ENCODE measurements around the gene SEC16B.

Gene SEC16B

DNA sequence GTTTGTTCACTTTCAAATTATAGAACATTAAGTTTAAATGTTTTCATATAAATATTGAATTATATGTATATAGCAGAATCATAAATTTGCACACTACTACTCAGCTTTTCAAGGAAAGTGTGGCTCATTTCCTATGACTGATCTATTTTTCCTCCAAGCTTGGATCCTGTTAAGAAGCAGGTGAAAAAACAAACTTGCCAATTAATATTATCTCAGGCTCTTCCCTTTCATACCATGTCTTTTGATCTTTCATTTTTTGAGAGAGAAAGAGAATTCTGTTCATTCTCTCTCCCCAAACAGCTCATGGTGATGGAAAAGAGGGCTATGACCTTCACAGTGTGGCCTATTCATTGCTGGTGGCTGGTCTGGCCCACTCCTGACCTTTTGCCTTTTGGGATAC, 43.7 kb downstream of the SEC16B start:
- TF ChIP-seq, protein P1, sequence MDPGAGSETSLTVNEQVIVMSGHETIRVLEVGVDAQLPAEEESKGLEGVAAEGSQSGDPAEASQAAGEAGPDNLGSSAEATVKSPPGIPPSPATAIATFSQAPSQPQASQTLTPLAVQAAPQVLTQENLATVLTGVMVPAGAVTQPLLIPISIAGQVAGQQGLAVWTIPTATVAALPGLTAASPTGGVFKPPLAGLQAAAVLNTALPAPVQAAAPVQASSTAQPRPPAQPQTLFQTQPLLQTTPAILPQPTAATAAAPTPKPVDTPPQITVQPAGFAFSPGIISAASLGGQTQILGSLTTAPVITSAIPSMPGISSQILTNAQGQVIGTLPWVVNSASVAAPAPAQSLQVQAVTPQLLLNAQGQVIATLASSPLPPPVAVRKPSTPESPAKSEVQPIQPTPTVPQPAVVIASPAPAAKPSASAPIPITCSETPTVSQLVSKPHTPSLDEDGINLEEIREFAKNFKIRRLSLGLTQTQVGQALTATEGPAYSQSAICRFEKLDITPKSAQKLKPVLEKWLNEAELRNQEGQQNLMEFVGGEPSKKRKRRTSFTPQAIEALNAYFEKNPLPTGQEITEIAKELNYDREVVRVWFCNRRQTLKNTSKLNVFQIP (CRISPR knock-in tag; IDR thresholded peaks at IDR 0.05; ENCODE audit: borderline replicate concordance, low read depth) = no peak
- TF ChIP-seq OSR1 (CRISPR knock-in tag; IDR thresholded peaks at IDR 0.05) = no peak
- TF ChIP-seq ZNF565 (CRISPR knock-in tag; conservative IDR thresholded peaks at IDR 0.05; ENCODE audit: low read depth) = no peak
- no peak for TF ChIP-seq ARNTL (CRISPR knock-in tag; IDR thresholded peaks at IDR 0.05; ENCODE audit: borderline replicate concordance, low read depth)
- no peak for TF ChIP-seq SNAI2 (CRISPR knock-in tag; IDR thresholded peaks at IDR 0.05)
- TF ChIP-seq RARB (CRISPR knock-in tag; IDR thresholded peaks at IDR 0.05) = no peak
- TF ChIP-seq PPARA (CRISPR knock-in tag; IDR thresholded peaks at IDR 0.05; ENCODE audit: borderline replicate concordance) = no peak
- no peak for TF ChIP-seq ESRRG (CRISPR knock-in tag; IDR thresholded peaks at IDR 0.05)
- TF ChIP-seq ZNF70 (CRISPR knock-in tag; IDR thresholded peaks at IDR 0.05) = no peak
- no peak for TF ChIP-seq PATZ1 (CRISPR knock-in tag; IDR thresholded peaks at IDR 0.05; ENCODE audit: borderline replicate concordance)
- no peak for TF ChIP-seq CSRNP3 (CRISPR knock-in tag; IDR thresholded peaks at IDR 0.05)
- TF ChIP-seq ZNF8 (CRISPR knock-in tag; IDR thresholded peaks at IDR 0.05) = no peak
- ATAC-seq = no peak

DNA sequence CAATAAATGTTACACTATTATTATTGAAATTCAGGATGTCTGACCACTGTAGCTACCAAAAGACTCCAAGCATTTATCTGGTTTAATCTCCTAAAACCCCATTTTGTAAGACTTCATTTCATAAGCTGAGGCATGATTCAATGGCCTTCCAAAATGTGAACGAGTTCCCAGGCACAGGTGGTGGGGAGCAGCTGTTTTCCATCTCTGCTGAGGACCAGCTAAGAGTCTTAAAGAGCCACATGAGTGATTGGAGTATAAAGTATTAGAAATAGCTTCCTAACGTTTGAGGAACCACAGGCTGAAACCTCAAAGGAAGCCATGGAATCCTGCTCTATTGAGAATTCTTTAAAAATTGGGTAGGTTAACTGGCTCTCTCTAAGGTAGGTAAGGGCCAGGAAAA, 44.9 kb downstream of the SEC16B start:
- no peak for TF ChIP-seq OSR1 (CRISPR knock-in tag; IDR thresholded peaks at IDR 0.05)
- TF ChIP-seq CSRNP3 (CRISPR knock-in tag; IDR thresholded peaks at IDR 0.05) = no peak
- TF ChIP-seq ZFP30 (CRISPR knock-in tag; IDR thresholded peaks at IDR 0.05) = no peak
- no peak for TF ChIP-seq ZNF8 (CRISPR knock-in tag; IDR thresholded peaks at IDR 0.05)
- TF ChIP-seq RARB (CRISPR knock-in tag; IDR thresholded peaks at IDR 0.05) = no peak
- TF ChIP-seq ZNF565 (CRISPR knock-in tag; conservative IDR thresholded peaks at IDR 0.05; ENCODE audit: low read depth) = no peak
- TF ChIP-seq, protein P1 (CRISPR knock-in tag; IDR thresholded peaks at IDR 0.05; ENCODE audit: borderline replicate concordance, low read depth) = no peak
- TF ChIP-seq GLIS3 (CRISPR knock-in tag; IDR thresholded peaks at IDR 0.05) = no peak
- no peak for TF ChIP-seq TCF4 (CRISPR knock-in tag; IDR thresholded peaks at IDR 0.05; ENCODE audit: borderline replicate concordance)
- no peak for TF ChIP-seq PPARA (CRISPR knock-in tag; IDR thresholded peaks at IDR 0.05; ENCODE audit: borderline replicate concordance)
- TF ChIP-seq, protein P2, sequence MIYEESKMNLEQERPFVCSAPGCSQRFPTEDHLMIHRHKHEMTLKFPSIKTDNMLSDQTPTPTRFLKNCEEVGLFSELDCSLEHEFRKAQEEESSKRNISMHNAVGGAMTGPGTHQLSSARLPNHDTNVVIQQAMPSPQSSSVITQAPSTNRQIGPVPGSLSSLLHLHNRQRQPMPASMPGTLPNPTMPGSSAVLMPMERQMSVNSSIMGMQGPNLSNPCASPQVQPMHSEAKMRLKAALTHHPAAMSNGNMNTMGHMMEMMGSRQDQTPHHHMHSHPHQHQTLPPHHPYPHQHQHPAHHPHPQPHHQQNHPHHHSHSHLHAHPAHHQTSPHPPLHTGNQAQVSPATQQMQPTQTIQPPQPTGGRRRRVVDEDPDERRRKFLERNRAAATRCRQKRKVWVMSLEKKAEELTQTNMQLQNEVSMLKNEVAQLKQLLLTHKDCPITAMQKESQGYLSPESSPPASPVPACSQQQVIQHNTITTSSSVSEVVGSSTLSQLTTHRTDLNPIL (CRISPR knock-in tag; IDR thresholded peaks at IDR 0.05; ENCODE audit: low read depth) = no peak
- ATAC-seq = no peak

DNA sequence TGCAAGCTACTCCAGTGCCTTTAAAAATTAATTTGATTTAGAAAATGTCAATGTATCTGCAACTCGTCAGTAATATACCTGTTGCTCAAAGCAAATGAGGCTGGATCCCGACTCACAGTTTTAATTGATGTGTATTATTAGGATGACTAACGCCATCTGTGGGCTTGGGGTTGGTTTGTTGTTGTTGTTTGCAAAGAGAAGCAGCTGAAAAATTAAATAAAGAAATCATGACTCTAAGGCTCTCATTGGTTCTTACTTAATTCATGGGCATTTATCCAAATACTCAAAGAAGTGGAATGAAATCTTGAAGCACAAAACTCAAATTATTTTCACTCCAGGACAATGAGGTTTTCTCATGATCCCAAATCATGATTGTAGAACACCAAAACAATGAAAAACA, 46.4 kb downstream of the SEC16B start:
- ATAC-seq = no peak
- TF ChIP-seq ESRRG (CRISPR knock-in tag; IDR thresholded peaks at IDR 0.05) (no peak), ISL1 (CRISPR knock-in tag; IDR thresholded peaks at IDR 0.05) (no peak), BACH2 (CRISPR knock-in tag; IDR thresholded peaks at IDR 0.05; ENCODE audit: borderline replicate concordance) (no peak), PPARA (CRISPR knock-in tag; IDR thresholded peaks at IDR 0.05; ENCODE audit: borderline replicate concordance) (no peak), PATZ1 (CRISPR knock-in tag; IDR thresholded peaks at IDR 0.05; ENCODE audit: borderline replicate concordance) (no peak), RARB (CRISPR knock-in tag; IDR thresholded peaks at IDR 0.05) (no peak), ZFP3 (CRISPR knock-in tag; IDR thresholded peaks at IDR 0.05) (no peak), ZNF8 (CRISPR knock-in tag; IDR thresholded peaks at IDR 0.05) (no peak), ZNF70 (CRISPR knock-in tag; IDR thresholded peaks at IDR 0.05) (no peak), SNAI2 (CRISPR knock-in tag; IDR thresholded peaks at IDR 0.05) (no peak), GLIS3 (CRISPR knock-in tag; IDR thresholded peaks at IDR 0.05) (no peak)
- TF ChIP-seq, protein P2 (CRISPR knock-in tag; IDR thresholded peaks at IDR 0.05; ENCODE audit: low read depth) = no peak
- TF ChIP-seq, protein P3, sequence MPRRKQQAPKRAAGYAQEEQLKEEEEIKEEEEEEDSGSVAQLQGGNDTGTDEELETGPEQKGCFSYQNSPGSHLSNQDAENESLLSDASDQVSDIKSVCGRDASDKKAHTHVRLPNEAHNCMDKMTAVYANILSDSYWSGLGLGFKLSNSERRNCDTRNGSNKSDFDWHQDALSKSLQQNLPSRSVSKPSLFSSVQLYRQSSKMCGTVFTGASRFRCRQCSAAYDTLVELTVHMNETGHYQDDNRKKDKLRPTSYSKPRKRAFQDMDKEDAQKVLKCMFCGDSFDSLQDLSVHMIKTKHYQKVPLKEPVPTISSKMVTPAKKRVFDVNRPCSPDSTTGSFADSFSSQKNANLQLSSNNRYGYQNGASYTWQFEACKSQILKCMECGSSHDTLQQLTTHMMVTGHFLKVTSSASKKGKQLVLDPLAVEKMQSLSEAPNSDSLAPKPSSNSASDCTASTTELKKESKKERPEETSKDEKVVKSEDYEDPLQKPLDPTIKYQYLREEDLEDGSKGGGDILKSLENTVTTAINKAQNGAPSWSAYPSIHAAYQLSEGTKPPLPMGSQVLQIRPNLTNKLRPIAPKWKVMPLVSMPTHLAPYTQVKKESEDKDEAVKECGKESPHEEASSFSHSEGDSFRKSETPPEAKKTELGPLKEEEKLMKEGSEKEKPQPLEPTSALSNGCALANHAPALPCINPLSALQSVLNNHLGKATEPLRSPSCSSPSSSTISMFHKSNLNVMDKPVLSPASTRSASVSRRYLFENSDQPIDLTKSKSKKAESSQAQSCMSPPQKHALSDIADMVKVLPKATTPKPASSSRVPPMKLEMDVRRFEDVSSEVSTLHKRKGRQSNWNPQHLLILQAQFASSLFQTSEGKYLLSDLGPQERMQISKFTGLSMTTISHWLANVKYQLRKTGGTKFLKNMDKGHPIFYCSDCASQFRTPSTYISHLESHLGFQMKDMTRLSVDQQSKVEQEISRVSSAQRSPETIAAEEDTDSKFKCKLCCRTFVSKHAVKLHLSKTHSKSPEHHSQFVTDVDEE (CRISPR knock-in tag; IDR thresholded peaks at IDR 0.05) = no peak
